HepG2 (cell line): ENCODE data around the gene EIF3M. TPM values are rescaled to one million over a fixed set of nuclear protein-coding genes. Genes with fewer than 3 reads are reported as not detected.

Source experiments
- ATAC-seq: fragments of 200-7000 bp; cut with Tn5 transposase; 3 replicates; pipeline ENCODE4 v1.9.1; 2020; ENCODE audit warnings: mild to moderate bottlenecking, moderate library complexity
- BruUV-seq: library from RNA; stranded (reverse); fragments of 400-500 nt; replicated peaks from 2 replicates; lab custom pipeline; 2021; lab: Mats Ljungman, UMichigan
- CTCF ChIA-PET: fragments of 300-600 bp; formaldehyde crosslinking; extraction: SDS; loops from one replicate; lab custom pipeline; 2021; ENCODE audit warnings: low total read pairs, inconsistent platforms, low intra/inter-chr PET ratio; lab: Yijun Ruan, JAX
- POLR2A ChIA-PET: fragments of 350-600 bp; sonication (Branson Sonifier 250); formaldehyde crosslinking; loops from one replicate; lab custom pipeline; 2020; ENCODE audit warnings: antibody characterized with exemption, inconsistent platforms; lab: Yijun Ruan, JAX
- DNase-seq: peaks from one replicate; pipeline ENCODE4 v3.0.0-alpha.2; 2015; ENCODE audit warnings: low spot score
- FAIRE-seq: peaks from 3 replicates; lab custom pipeline; 2011; peaks lifted over from hg19 to GRCh38; lab: Jason Lieb, UNC
- H2AFZ ChIP-seq: one replicate; pipeline ENCODE4 v1.6.1; 2011; ENCODE audit warnings: low read length, inconsistent platforms
- H3K27ac ChIP-seq: fragments of 300-600 bp; 3 replicates; pipeline ENCODE4 v1.8.0; 2011; ENCODE audit warnings: mixed run types, mild to moderate bottlenecking, mixed read lengths, low read length, inconsistent platforms; ENCODE audit not compliant: insufficient read depth; ENCODE audit errors: extremely low read length
- H3K27me3 ChIP-seq, 2 experiments: fragments of 200-600 bp in 1 of 2; 2 replicates in 1 of 2; 3 replicates in 1 of 2; pipeline versions ENCODE4 v1.6.0 to v1.8.0; 2011; ENCODE audit warnings: low read length in 2 of 2, mild to moderate bottlenecking in 2 of 2, moderate library complexity in 2 of 2, inconsistent platforms in 1 of 2; ENCODE audit not compliant: insufficient read depth in 2 of 2, control insufficient read depth in 1 of 2
- H3K36me3 ChIP-seq, 2 experiments: fragments of 200-600 bp in 1 of 2; replicated peaks in 1 of 2; 2 replicates in 1 of 2; 3 replicates in 1 of 2; pipeline versions ENCODE4 v1.5.1 to v1.8.0; 2011; ENCODE audit warnings: low read length in 2 of 2, inconsistent platforms in 1 of 2; ENCODE audit not compliant: insufficient read depth in 2 of 2, control insufficient read depth in 1 of 2
- H3K4me1 ChIP-seq: 2 replicates; pipeline ENCODE4 v1.5.1; 2012; ENCODE audit warnings: low read length, inconsistent platforms; ENCODE audit not compliant: insufficient read depth
- H3K4me2 ChIP-seq: 2 replicates; pipeline ENCODE4 v1.6.0; 2011; ENCODE audit warnings: low read depth, low read length, inconsistent platforms
- H3K4me3 ChIP-seq, 3 experiments: fragments of 200-600 bp in 1 of 3; sonication (generic), shearing (Covaris generic) in 1 of 3; replicated peaks in 1 of 3; 2 replicates each; pipeline ENCODE4 v1.5.1; 2011 to 2016; ENCODE audit warnings: low read length in 3 of 3, inconsistent platforms in 2 of 3, low read depth in 2 of 3, mild to moderate bottlenecking in 2 of 3, control low read depth in 1 of 3, mixed read lengths in 1 of 3; ENCODE audit not compliant: insufficient read depth in 1 of 3
- H3K79me2 ChIP-seq: one replicate; pipeline ENCODE4 v1.6.1; 2011; ENCODE audit warnings: low read length, inconsistent platforms; ENCODE audit not compliant: insufficient read depth
- H3K9ac ChIP-seq: 2 replicates; pipeline ENCODE4 v1.6.0; 2011; ENCODE audit warnings: mild to moderate bottlenecking, low read depth, low read length, inconsistent platforms; ENCODE audit not compliant: insufficient read depth
- H3K9me3 ChIP-seq: 2 replicates; pipeline ENCODE4 v1.5.1; 2012; ENCODE audit warnings: mild to moderate bottlenecking, low read length
- H4K20me1 ChIP-seq: 2 replicates; pipeline ENCODE4 v1.6.0; 2011; ENCODE audit warnings: inconsistent platforms, mild to moderate bottlenecking, low read length, moderate library complexity; ENCODE audit not compliant: insufficient read depth
- CBFB ChIP-seq: sonication (generic); formaldehyde crosslinking; IDR thresholded peaks from 2 replicates; pipeline ENCODE4 v1.4.0; 2020; ENCODE audit warnings: missing genetic modification reagents
- CCAR2 ChIP-seq: fragments of 200-400 bp; formaldehyde crosslinking; optimal IDR thresholded peaks from 2 replicates; pipeline ENCODE3; 2018; ENCODE audit warnings: low read depth, mild to moderate bottlenecking, low read length, moderate library complexity
- CTCF ChIP-seq: sonication (generic); formaldehyde crosslinking; IDR thresholded peaks from 2 replicates; pipeline ENCODE4 v1.5.0; 2020; ENCODE audit warnings: mild to moderate bottlenecking, missing genetic modification reagents, moderate library complexity
- GFI1 ChIP-seq: sonication (generic); formaldehyde crosslinking; IDR thresholded peaks from 2 replicates; pipeline ENCODE4 v1.5.0; 2020; ENCODE audit warnings: missing genetic modification reagents, mild to moderate bottlenecking, borderline replicate concordance
- HOXD1 ChIP-seq: sonication (generic); formaldehyde crosslinking; IDR thresholded peaks from 2 replicates; pipeline ENCODE4 v1.5.0; 2020; ENCODE audit warnings: missing genetic modification reagents
- JUN ChIP-seq: sonication (generic); formaldehyde crosslinking; IDR thresholded peaks from 2 replicates; pipeline ENCODE4 v1.4.0; 2020; ENCODE audit warnings: mild to moderate bottlenecking, missing genetic modification reagents
- KAT2B ChIP-seq: fragments of 150-350 bp; IDR thresholded peaks from 2 replicates; pipeline ENCODE4 v1.6.1; 2014; ENCODE audit warnings: low read depth, low read length, borderline replicate concordance
- MEF2D ChIP-seq: sonication (generic); formaldehyde crosslinking; IDR thresholded peaks from 2 replicates; pipeline ENCODE4 v1.5.1; 2020; ENCODE audit warnings: mild to moderate bottlenecking, missing genetic modification reagents
- NR0B2 ChIP-seq: sonication (generic); formaldehyde crosslinking; IDR thresholded peaks from 2 replicates; pipeline ENCODE4 v1.4.0; 2020; ENCODE audit warnings: mild to moderate bottlenecking, missing genetic modification reagents
- NR2F2 ChIP-seq: IDR thresholded peaks from 2 replicates; pipeline ENCODE4 v1.6.1; 2012; ENCODE audit warnings: low read depth, inconsistent platforms, borderline replicate concordance
- PCBP2 ChIP-seq: fragments of 200-400 bp; formaldehyde crosslinking; optimal IDR thresholded peaks from 2 replicates; pipeline ENCODE3; 2018; ENCODE audit warnings: low read length, low read depth; ENCODE audit not compliant: poor library complexity, severe bottlenecking
- ZNF792 ChIP-seq: IDR thresholded peaks from 2 replicates; pipeline ENCODE4 v1.6.1; 2016
- WGBS: methylation state at CpG from one replicate; pipeline ENCODE4 v1.1.6; 2017; ENCODE audit warnings: low lambda C conversion rate; 5-methylcytosine and 5-hydroxymethylcytosine counted together
- in situ Hi-C: cut with HindIII; loops from 2 replicates; pipeline ENCODE4 v1.10.0; 2017; ENCODE audit warnings: low pct_unique_long_range_greater_than_20kb; ENCODE audit not compliant: extremely low pct_ligation_motif_present
- intact Hi-C: fragments of 100-400 bp; cut with micrococcal nuclease; formaldehyde crosslinking; loops from one replicate; pipeline ENCODE4 v1.10.0; 2022; ENCODE audit not compliant: unreplicated experiment
- polyA plus RNA-seq, 8 experiments: library from polyadenylated mRNA; depleted of rRNA in 3 of 8; stranded (reverse) in 7 of 8; unstranded in 1 of 8; fragments of >200 nt; fragmentation: Illumina TruSeq in 4 of 8; extraction: Trizol in 4 of 8; gene quantifications; 2 replicates each; pipeline versions ENCODE4 v1.2.1 to v1.2.3, GENCODE V29; 2011 to 2016; ENCODE audit warnings: low read depth in 4 of 8, missing spikeins in 1 of 8, mixed read lengths in 1 of 8; ENCODE audit not compliant: insufficient read depth in 1 of 8
- total RNA-seq, 5 experiments: library from RNA; depleted of rRNA; stranded (reverse); fragments of >200 nt; fragmentation: Illumina TruSeq; extraction: Trizol; gene quantifications; 2 replicates each; pipeline ENCODE4 v1.2.3, GENCODE V29; 2016; ENCODE audit warnings: low read depth in 1 of 5
- TF ChIP-seq, protein P1 (sequence below): sonication (generic); formaldehyde crosslinking; IDR thresholded peaks from 2 replicates; pipeline ENCODE4 v1.8.1; 2022; ENCODE audit warnings: low read depth, mild to moderate bottlenecking, missing genetic modification reagents

EIF3M gene
- total and polyA plus RNA-seq, 2 of the 13 experiments (the other 11 are each of a cell fraction or from before 2014, with no cell fraction given) = 279 to 389 TPM

- no peaks in the 10 kb centered on the region for H3K36me3 ChIP-seq
- no peaks in the 10 kb centered on the region for H3K4me1 ChIP-seq
- no peak overlapping the region for H3K9ac ChIP-seq
- no peak for DNase-seq
- TF ChIP-seq CTCF (CRISPR knock-in tag) (0 out of 2 replicates have a peak, but pooled peaks have one; percentile 18), CBFB (CRISPR knock-in tag) (no peak)
- no peak overlapping the region for H3K4me3 ChIP-seq
- no peak for FAIRE-seq
- H3K9me3 ChIP-seq = no peaks in the 10 kb centered on the region
- BruUV-seq = no TSS peak
- no peak overlapping the region for H3K27ac ChIP-seq
- in situ Hi-C loops = no loop called here
- peaks cover 0 to 4% of the 10 kb centered on the region in 2 experiments; a peak in 1 of 5 replicates for H3K27me3 ChIP-seq
- ChIA-PET POLR2A (no interaction called here), CTCF (no interaction called here)
- no peak for ATAC-seq
- H3K4me2 ChIP-seq = no peak overlapping the region
- no peaks in the 10 kb centered on the region for H4K20me1 ChIP-seq
- intact Hi-C loops = no loop called here
- 62% methylated on average over 11 of the region's 11 CpGs for WGBS
- H3K79me2 ChIP-seq = no peaks in the 10 kb centered on the region
- H2AFZ ChIP-seq = no peak overlapping the region
These were observed 21.8 kb upstream of the EIF3M start for GRCh38 chr11:32561835-32562234.

GRCh38 chr11:32562839-32563599 lies 20.6 kb upstream of the EIF3M start:
- ChIA-PET POLR2A (no interaction called here), CTCF (no interaction called here)
- H3K27ac ChIP-seq = no peak overlapping the region
- no peaks in the 10 kb centered on the region for H3K9me3 ChIP-seq
- BruUV-seq = no TSS peak
- no peak overlapping the region for H3K4me2 ChIP-seq
- no peaks in the 10 kb centered on the region for H3K4me1 ChIP-seq
- no peak for FAIRE-seq
- intact Hi-C loops (no loop called here), in situ Hi-C loops (no loop called here)
- ATAC-seq = no peak
- WGBS = 52% methylated on average over 10 of the region's 10 CpGs
- H3K9ac ChIP-seq = no peak overlapping the region
- H3K36me3 ChIP-seq = no peaks in the 10 kb centered on the region
- no peaks in the 10 kb centered on the region for H4K20me1 ChIP-seq
- no peak overlapping the region for H2AFZ ChIP-seq
- no peak for DNase-seq
- no peak overlapping the region for H3K4me3 ChIP-seq
- no peaks in the 10 kb centered on the region for H3K79me2 ChIP-seq
- peaks cover 0 to 4% of the 10 kb centered on the region in 2 experiments; a peak in 1 of 5 replicates for H3K27me3 ChIP-seq
- no peak for TF ChIP-seq NR0B2 (CRISPR knock-in tag)
- no peak for TF ChIP-seq CCAR2
- no peak for TF ChIP-seq HOXD1 (CRISPR knock-in tag)
- no peak for TF ChIP-seq MEF2D
- TF ChIP-seq JUN = no peak
- no peak for TF ChIP-seq GFI1
- TF ChIP-seq KAT2B = no peak
- TF ChIP-seq ZNF792 (CRISPR knock-in tag) = no peak
- TF ChIP-seq NR2F2 = no peak
- TF ChIP-seq, protein P1, sequence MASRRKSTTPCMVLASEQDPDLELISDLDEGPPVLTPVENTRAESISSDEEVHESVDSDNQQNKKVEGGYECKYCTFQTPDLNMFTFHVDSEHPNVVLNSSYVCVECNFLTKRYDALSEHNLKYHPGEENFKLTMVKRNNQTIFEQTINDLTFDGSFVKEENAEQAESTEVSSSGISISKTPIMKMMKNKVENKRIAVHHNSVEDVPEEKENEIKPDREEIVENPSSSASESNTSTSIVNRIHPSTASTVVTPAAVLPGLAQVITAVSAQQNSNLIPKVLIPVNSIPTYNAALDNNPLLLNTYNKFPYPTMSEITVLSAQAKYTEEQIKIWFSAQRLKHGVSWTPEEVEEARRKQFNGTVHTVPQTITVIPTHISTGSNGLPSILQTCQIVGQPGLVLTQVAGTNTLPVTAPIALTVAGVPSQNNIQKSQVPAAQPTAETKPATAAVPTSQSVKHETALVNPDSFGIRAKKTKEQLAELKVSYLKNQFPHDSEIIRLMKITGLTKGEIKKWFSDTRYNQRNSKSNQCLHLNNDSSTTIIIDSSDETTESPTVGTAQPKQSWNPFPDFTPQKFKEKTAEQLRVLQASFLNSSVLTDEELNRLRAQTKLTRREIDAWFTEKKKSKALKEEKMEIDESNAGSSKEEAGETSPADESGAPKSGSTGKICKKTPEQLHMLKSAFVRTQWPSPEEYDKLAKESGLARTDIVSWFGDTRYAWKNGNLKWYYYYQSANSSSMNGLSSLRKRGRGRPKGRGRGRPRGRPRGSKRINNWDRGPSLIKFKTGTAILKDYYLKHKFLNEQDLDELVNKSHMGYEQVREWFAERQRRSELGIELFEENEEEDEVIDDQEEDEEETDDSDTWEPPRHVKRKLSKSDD (CRISPR knock-in tag) = no peak
- TF ChIP-seq PCBP2 = no peak
